GM21786 (cell line): Measurements from ENCODE around the gene KRTAP5-4.
A peak's percentile ranks its signal among the peaks of the same experiment; 100 is the strongest.
"Not testable (repeated sequence)": the region's sequence is repeated elsewhere in the genome, so short reads cannot be mapped to it uniquely, and the experiment has no call there.

Experiments used
- ATAC-seq: cut with Tn5 transposase; IDR thresholded peaks from one replicate; pipeline ENCODE4 v1.9.1; 2021; ENCODE audit not compliant: unreplicated experiment

KRTAP5-4 gene

DNA sequence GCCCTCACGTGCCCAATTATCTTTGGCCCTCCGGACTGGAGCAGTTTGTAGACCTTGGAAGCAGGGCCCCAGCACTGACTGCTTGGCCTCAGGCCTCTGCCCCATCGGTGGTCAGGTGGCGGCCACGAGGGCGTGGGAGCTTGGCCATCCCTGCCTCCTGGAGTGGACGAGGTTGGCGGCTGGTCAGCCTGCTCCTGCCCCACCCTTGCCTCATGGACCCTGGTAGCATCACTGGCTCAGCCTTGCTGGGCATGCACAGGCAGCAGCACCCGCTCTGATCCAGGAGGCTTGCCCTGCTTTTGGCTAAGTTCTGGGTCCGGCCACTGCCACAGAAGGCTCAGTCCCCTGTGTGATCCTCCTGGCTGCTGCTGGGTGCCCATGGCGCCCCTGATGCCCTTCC lies 17.8 kb downstream of the KRTAP5-4 start:
- ATAC-seq: no peak

DNA sequence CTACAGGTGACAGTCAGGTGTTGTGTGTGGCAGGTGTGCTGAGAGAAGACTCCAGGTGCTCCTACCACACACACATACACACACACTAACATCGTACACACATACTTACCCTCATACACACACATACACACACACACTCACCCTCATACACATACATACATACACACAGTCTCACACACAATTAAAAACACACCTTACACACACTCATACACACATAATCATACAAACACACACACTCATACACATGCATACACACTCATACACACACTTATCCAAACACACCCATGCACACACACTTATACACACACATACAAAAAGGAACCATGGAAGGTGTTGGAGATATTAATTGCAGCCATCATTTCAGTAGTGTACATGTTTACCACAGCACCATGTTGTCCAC lies 18.3 kb downstream of the KRTAP5-4 start:
- ATAC-seq: no peak

DNA sequence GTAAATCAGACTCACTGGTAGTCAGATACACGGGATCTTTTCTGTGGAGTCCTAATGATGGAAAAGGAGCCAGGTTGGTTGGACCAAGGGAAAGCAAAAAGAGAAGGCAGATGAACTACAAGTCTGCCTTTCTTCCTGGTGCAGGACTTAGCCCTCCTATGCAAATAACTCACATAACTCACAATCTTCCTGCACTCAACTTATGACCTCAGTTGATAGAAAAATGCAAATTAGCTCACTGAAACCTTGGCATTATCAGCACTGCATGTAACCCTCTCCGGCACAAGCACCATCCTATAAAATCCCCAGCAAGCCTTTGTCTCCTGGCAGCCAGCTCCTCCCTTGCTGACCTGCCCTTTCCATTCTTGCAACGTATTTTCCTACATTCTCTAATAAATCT lies 20.3 kb downstream of the KRTAP5-4 start:
- ATAC-seq: not testable (repeated sequence)

DNA sequence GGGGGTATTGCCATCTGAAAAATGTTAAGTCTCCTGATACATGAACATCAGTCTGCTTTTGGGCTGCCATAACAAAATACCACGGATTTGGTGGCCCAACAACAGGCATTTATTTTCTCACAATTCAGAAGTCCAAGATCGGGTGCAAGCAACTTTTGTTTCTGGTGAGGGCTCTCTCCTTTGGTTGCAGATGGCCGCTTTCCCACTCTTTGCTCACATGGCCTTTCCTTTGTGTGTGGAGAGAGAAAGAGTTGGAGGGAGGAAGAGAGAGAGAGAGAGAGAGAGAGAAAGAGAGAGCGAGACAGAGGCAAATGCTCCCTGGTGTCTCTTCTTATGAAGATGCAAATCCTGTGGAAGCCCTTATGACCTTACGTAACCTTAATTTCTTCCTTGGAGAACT lies 21.3 kb downstream of the KRTAP5-4 start:
- ATAC-seq: no peak

DNA sequence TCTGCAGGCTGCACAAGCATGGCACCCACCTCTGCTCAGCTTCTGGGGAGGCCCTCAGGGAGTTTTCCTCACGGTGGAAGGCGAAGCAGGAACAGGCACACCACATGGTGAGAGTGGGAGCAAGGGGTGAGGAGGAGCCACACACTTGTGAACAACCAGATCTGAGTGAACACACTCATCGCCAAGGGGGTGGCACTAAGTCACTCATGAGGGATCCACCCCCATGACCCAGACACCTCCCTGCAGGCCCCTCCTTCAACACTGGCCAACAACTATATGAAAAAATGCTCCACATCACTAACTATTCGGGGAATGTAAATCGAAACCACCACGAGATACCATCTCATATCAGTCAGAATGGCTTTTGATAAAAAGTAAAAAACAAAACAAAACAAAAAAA lies 23.1 kb downstream of the KRTAP5-4 start:
- ATAC-seq: no peak

DNA sequence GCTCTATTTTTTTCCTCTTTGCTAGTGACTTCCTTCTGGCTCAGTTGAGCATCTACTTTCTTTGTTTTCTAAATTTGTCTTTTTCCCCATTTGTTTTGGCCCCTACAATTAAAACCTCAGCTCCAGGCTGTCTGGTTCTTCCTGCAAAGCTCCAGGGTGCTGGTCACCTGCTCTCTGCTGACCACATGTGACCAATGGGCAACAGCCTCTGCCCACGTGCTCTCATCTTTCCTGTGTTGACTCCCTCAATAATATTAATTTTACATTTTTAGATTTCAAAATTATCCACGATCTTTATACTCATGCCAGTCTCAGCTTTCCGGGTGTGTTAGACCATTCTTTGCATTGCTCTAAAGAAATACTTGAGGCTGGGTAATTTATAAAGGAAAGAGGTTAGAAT lies 23.5 kb downstream of the KRTAP5-4 start:
- not testable (repeated sequence) for ATAC-seq

DNA sequence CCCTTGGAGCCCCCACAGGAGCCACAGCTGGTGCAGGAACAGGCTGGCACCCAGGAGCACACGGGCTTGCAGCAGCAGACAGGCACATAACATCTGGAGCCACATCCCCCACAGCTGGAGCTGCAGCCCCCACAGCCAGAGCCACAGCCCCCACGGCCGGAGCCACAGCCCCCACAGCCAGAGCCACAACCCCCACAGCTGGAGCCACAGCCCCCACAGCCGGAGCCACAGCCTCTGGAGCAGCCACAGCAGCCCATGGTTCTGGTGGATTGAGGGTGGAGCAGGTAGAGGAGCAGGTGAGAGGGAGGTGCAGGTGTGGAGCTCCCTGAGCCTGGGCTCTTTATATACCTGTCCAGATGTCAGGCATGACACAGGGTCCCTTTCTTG lies 24.0 kb downstream of the KRTAP5-4 start, which contains the start of gene KRTAP5-2:
Gene KRTAP5-2 (minus strand): TSS at position 301 of the 387 bp plus-strand sequence. CDS start 44 bp downstream, at position 257.
- ATAC-seq: no peak

DNA sequence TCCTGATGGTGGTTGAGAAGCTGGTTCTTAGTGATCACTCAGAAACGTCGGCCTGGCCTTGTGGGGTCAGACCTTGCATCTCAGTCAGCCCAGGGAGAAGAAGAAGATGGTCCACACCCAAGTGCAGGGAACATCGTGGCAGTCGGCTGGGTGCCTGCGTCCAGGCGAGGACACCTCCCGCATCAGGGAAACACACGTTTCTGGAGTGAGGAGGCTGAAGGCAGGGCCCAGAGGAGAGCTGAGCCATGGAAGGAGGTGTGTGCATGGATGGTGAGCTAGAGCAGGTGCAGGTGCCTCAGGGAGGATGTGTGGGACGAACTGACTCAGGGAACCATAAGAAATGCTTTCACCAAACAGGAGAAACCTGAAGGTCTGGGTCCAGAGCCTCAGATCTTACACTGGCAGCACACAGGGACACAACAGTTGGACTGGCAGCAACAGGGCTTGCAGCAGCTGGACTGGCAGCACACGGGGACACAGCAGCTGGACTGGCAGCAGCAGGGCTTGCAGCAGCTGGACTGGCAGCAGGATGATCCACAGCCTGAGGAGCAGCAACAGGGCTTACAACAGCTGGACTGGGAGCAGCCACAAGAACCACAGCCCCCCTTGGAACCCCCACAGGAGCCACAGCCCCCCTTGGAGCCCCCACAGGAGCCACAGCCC lies 24.5 kb downstream of the KRTAP5-4 start:
- no peak for ATAC-seq

DNA sequence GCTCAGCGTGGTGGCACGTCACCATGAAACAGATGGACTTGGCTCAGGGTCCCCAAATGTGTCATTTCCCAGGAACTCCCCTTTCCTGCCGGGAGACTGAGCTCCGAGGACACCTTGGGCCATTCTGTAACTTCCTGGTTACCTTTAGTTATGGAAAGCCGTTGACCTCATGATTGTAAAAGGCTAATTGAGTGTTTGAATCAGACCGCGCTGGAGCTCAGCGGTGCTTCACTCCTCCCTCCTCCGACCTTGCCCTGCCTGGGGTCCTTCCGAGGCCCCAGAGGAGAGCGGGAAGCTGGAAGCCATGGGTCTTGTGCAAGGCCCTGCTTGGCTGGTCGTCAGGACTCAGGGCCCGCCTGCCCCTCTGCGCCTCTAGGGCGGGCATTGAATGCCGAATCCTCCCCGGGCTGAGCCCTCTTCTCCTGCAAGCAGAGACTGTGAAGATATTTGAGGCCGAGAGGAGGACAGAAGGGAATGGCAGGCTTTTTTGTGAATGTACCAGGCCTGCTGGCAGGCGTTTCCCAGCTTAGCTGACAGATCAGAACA lies 25.3 kb downstream of the KRTAP5-4 start:
- not testable (repeated sequence) for ATAC-seq

DNA sequence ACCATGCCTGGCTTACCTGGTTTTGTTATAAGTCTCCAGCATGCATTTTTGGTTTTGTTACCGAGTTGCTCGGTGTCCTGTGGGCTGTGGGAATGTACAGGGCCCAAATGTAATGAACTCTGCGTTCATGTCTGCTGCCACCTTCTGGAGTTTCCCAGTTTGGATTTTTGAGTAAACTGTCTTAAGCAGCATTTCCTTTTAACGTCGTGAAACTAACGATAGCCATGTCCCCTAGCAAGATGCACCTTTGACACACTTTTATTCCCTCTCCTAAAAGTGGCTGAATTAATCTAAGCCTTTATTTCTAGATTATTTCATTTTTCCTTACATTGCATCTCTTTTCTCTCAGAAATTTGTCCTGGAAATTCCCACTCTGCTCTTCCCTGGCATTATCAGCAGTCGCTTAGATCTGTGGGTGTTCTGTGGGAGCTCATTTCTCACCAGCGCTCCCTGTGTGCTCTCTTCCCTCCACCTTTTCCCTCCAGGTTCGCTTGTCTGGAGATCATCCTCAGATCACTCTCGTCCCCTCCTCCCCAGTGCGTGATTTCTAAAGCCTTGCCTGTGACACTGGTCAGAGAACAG lies 25.9 kb downstream of the KRTAP5-4 start:
- not testable (repeated sequence) for ATAC-seq

DNA sequence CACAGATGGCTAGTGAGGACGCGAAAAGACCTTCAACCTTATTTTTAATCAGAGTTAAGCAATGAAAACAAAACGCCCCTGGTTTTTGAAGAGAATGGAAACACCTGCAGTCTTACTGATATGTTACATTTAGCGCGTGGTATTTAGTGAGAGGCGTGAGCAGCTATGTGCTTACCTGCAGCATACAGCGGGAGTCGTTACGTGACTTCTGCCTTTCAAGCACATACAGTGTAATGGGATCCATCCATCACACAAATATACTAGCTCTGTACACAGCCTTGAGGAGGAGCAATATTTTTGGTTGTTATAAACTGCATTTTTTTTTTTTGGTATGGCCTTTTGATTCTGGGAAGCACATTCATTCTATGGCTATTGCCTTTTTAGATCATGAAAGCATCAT lies 29.3 kb downstream of the KRTAP5-4 start:
- ATAC-seq: no peak

DNA sequence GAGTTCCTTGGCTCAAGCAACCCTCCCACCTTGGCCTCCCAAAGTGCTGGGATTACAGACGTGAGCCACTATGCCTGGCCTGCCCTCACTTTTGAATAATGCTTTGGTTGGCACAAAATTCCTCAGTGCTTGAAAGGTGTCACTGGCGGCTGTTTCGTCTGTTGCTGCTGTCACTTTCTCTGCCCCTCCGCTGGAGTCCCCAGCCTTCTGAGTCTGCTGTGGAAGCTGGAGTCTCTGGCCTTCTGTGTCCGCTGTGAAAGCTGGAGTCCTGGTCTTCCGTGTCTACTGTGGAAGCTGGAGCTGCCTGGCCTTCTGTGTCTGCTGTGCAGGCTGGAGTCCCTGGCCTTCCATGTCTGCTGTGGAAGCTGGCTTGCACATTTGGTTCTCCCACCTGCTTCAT lies 31.9 kb downstream of the KRTAP5-4 start:
- no peak for ATAC-seq

DNA sequence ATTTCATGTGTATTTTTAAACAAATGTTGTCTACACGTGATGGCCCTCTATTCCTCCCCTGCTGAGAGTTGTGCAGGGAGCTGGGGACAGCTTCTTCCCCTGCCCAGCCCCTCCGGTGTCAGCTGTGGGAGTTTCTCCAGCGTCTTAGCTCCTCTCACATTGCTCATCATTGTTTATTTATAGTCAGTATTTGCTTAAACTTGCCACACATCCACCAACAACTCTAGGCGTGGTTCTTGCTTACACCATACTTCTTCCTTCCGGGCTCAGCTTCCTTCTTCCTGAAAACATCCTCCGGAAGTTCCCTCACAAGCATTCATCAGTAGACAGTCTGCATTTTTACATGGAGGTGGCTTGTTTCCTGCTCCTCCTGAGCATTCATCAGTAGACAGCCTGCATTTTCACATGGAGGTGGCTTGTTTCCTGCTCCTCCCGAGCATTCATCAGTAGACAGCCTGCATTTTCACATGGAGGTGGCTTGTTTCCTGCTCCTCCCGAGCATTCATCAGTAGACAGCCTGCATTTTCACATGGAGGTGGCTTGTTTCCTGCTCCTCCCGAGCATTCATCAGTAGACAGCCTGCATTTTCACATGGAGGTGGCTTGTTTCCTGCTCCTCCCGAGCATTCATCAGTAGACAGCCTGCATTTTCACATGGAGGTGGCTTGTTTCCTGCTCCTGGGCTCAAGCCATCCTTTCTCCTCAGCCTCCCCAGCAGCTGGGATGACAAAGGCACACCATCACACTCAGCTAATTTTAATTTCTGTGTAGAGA lies 32.6 kb downstream of the KRTAP5-4 start:
- ATAC-seq: not testable (repeated sequence)

DNA sequence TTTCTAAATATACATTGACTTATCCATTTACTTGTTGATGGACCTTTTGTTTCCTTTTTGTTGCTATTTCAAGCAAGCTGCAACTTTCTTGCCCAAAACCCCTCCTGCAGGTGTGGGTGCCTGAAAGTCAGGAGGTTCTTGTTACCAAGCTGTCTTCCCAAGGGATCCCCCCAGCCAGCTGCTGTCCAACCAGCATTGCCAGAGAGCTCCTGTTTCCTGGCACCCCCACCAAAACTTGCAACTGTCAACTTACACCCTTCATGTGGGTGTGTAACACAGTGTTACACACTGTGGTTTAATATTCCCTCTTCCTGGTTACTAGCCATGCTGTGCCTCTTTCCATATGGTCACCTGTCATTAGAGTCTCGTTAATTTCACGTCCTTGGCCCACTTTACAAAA lies 35.2 kb downstream of the KRTAP5-4 start:
- no peak for ATAC-seq

DNA sequence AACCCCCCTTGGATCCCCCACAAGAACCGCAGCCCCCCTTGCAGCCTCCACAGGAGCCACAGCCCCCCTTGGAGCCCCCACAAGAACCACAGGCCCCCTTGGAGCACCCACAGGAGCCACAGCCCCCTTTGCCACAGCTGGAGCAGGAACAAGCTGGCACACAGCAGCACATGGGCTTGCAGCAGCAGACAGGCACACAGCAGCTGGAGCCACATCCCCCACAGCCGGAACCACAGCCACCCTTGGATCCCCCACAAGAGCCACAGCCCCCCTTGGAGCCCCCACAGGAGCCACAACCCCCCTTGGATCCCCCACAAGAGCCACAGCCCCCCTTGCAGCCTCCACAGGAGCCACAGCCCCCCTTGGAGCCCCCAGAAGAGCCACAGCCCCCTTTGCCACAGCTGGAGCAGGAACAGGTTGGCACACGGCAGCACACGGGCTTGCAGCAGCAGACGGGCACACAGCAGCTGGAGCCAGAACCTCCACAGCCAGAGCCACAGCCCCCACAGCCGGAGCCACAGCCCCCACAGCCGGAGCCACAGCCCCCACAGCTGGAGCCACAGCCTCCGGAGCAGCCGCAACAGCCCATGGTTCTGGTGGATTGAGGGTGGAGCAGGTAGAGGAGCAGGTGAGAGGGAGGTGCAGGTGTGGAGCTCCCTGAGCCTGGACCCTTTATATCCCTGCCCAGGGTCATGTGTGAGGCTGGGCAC lies 37.1 kb downstream of the KRTAP5-4 start, which contains the start of gene KRTAP5-1:
Gene KRTAP5-1 (minus strand): TSS at position 623 of the 710 bp plus-strand sequence. CDS start 34 bp downstream, at position 589.
- not testable (repeated sequence) for ATAC-seq

DNA sequence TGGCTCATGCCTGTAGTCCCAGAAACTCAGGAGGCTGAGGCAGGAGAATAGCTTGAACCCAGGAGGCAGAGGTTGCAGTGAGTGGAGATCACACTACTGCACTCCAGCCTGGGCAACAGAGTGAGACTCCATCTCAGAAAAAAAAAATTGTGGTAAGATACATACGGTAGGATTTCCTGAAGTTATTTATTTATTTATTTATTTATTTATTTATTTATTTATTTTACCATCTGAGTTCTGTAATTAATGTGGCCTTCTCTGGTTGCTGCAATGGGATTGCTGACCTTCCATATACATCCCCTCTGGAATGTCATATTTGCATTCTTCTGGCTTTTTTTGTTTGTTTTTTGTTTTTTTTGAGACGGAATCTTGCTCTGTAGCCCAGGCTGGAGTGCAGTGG lies 39.0 kb downstream of the KRTAP5-4 start:
- not testable (repeated sequence) for ATAC-seq

DNA sequence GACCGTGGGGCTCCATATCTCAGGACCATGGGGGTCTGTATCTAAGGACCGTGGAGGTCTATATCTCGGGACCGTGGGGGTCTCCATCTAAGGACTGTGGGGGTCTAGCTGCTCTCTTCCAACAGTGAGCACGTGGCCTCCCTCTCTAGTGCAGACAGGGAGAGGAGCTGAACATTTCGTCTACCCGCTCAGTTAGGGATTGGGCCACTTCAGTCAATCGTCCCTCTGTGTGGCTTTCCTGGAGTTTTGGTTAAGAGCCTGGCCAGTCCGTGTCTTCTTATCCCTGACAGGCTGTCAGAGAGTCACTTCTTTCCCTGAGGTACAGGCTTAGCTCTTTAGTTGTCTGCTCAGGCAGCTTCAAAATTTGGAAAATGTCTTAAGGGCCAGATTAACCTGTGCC lies 40.0 kb downstream of the KRTAP5-4 start:
- ATAC-seq: no peak

DNA sequence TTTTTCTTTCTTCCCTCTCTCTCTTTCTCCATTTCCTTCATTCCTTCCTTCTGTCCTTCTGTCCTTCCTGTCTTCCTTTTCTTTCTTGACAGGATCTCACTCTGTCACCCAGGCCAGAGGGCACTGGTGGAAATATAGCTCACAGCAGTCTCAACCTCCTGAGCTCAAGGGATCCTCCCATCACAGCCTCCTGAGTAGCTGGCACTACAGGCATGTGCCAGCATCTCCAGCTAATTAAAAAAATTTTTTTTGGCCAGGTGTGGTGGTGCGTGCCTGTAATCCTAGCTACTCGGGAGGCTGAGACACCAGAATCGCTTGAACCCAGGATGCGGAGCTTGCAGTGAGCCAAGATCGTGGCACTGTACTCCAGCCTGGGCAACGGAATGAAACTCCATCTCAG lies 45.1 kb downstream of the KRTAP5-4 start:
- ATAC-seq: no peak

DNA sequence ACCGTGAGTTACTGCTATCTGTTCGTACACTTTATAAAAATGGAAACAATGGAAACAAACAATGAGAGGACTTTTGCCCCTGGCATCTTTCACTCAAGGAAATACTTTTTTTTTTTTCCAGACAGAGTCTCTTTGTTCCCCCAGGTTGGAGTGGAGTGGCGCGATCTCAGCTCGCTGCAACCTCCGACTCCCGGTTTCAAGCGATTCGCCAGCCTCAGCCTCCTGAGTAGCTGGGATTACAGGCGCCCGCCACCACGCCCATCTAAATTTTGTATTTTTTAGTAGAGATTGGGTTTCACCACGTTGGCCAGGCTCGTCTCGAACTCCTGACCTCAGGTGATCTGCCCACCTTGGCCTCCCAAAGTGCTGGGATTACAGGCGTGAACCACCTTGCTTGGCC lies 46.2 kb downstream of the KRTAP5-4 start:
- not testable (repeated sequence) for ATAC-seq

DNA sequence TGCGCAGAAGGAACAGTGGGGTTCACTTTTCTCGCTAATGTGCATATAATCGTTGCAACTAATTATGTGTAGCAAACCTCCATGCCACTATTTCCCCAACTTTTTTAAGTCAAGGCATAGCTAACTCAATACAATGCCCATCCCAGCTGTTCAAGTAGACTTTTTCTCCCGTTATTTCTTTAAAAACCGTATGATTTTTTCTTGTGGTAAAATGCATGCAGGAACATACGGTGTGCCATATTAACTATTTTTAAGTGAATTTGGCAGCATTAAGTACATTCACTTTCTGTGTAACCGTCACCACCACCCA lies 47.0 kb downstream of the KRTAP5-4 start:
- ATAC-seq: no peak

DNA sequence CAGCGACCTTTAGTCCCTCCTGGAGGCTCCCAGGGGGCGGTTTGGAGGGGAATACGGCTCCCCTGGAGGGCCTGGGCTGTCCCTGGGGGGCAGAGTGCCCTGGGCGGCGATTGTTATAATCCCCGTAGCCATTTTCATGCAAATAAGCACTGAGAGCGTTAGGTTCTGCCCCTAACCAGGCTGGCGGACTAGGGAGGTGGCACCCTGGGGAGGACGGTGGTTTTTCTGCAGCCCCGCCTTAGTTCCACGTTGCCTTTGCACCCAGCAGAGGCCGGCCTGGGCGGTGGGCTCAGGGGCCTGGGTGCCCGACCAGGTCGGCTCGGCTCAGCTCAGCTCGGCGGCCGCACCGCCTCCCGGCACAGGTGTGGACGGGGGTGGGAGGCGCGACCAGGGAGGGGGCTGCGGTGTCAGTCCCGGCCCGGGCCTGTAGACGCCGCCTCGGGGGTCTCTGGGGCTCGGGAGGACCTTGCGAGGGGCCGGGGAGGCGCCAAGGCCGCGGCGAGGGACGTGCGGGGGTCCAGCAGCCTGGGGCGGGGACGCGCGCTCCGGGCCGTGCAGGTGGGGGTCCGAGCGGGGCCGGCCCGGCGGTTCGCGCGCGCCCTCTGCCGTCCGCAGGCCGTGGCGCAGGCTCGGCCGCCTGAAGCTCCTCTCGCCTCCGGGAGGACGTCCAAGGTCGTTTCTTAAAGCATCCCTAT lies 47.6 kb downstream of the KRTAP5-4 start:
- peak; percentile 47 for ATAC-seq
